Lung (tissue), 12 donors: ENCODE results near the gene SLC41A1. TPM values are rescaled to one million over a fixed set of nuclear protein-coding genes. Genes with fewer than 3 reads are reported as not detected.

Experiments
- ATAC-seq: fragments of 200-7000 bp; cut with Tn5 transposase; one replicate; pipeline ENCODE4 v1.9.1; 2020; ENCODE audit warnings: moderate number of reproducible peaks; ENCODE audit not compliant: insufficient read depth, low FRiP score
- DNase-seq, 3 donors: peaks; one replicate each; pipeline ENCODE4 v3.0.0-alpha.2; 2013 to 2017
- H3K27ac ChIP-seq, 2 donors: one replicate each; pipeline ENCODE4 v1.5.1; 2013; ENCODE audit warnings: mild to moderate bottlenecking in 2 of 2, moderate library complexity in 2 of 2, control low read depth in 1 of 2, inconsistent platforms in 1 of 2, low read depth in 1 of 2, low read length in 1 of 2
- H3K27me3 ChIP-seq, 3 donors: one replicate each; pipeline ENCODE4 v1.5.1; 2013; ENCODE audit warnings: low read length in 2 of 3; ENCODE audit not compliant: control insufficient read depth in 3 of 3, insufficient read depth in 3 of 3
- H3K36me3 ChIP-seq, 4 donors: one replicate each; pipeline ENCODE4 v1.5.1; 2013; ENCODE audit warnings: low read length in 4 of 4, mild to moderate bottlenecking in 1 of 4, moderate library complexity in 1 of 4; ENCODE audit not compliant: control insufficient read depth in 4 of 4, insufficient read depth in 4 of 4
- H3K4me1 ChIP-seq, 5 donors: one replicate each; pipeline ENCODE4 v1.5.1; 2013; ENCODE audit warnings: low read length in 5 of 5, mild to moderate bottlenecking in 2 of 5, moderate library complexity in 1 of 5; ENCODE audit not compliant: control insufficient read depth in 5 of 5, insufficient read depth in 5 of 5
- H3K4me3 ChIP-seq: one replicate; pipeline ENCODE4 v1.5.1; 2013; ENCODE audit warnings: mild to moderate bottlenecking, control low read depth, moderate library complexity
- H3K9ac ChIP-seq, 2 donors: one replicate each; pipeline ENCODE4 v1.5.1; 2013; ENCODE audit warnings: low read length in 2 of 2, control low read depth in 1 of 2; ENCODE audit not compliant: insufficient read depth in 1 of 2
- H3K9me3 ChIP-seq, 4 donors: one replicate each; pipeline ENCODE4 v1.5.1; 2013; ENCODE audit warnings: low read length in 3 of 4, mild to moderate bottlenecking in 1 of 4, moderate library complexity in 1 of 4; ENCODE audit not compliant: control insufficient read depth in 4 of 4, insufficient read depth in 3 of 4
- CTCF ChIP-seq: IDR thresholded peaks from 2 replicates; pipeline ENCODE4 v1.5.1; 2012; ENCODE audit warnings: mild to moderate bottlenecking; ENCODE audit errors: control extremely low read depth, extremely low read depth
- WGBS, 2 donors: extraction: QIAGEN DNeasy Blood & Tissue Kit; methylation state at CpG; one replicate each; pipeline ENCODE4 v1.1.7; 2013; 5-methylcytosine and 5-hydroxymethylcytosine counted together
- polyA plus RNA-seq, 2 donors: library from polyadenylated mRNA; stranded (reverse); fragments of 200-250 nt; gene quantifications; one replicate each; pipeline ENCODE4 v1.2.1, GENCODE V29; 2013
- total RNA-seq, 2 donors: library from RNA; depleted of rRNA in 1 of 2; stranded (reverse); fragments of >200 nt in 1 of 2; gene quantifications; one replicate each; pipeline ENCODE4 v1.2.1, GENCODE V29; 2014 to 2021
- donor health status: control.
- donor health status: control.
- donor health status: Bipolar disorder and iron deficiency.
- donor health status: healthy.
- donor health status: DM: yes; HTN: yes; CAD: no.

The SLC41A1 gene
- total and polyA plus RNA-seq, 4 donors = 11.8 to 26.9 (median 22.4) TPM

GRCh38 chr1:205812271-205812877 is 624 bp downstream of the SLC41A1 start:
- WGBS, 2 donors = 1 to 5% methylated on average over 13 to 16 of the region's 16 CpGs
- Histone ChIP-seq H3K4me1 (peaks cover 4 to 30% (median 12%) of the 10 kb centered on the region in 5 donors), H3K27me3 (no peaks in the 10 kb centered on the region), H3K27ac (peak overlapping the region; percentile 78 to 91), H3K36me3 (peaks cover 2 to 12% (median 3%) of the 10 kb centered on the region in 4 donors), H3K9ac (peak overlapping the region; percentile 63 to 66), H3K4me3 (peak overlapping the region; percentile 77), H3K9me3 (no peaks in the 10 kb centered on the region)
- no peak for TF ChIP-seq CTCF
- ATAC-seq = peak; percentile 4
- peak; percentile 62 to 68 (median 65) for DNase-seq

GRCh38 chr1:205811660-205812059 is 1.3 kb downstream of the SLC41A1 start:
- H3K4me1 ChIP-seq = peaks cover 4 to 30% (median 14%) of the 10 kb centered on the region in 5 donors

DNA sequence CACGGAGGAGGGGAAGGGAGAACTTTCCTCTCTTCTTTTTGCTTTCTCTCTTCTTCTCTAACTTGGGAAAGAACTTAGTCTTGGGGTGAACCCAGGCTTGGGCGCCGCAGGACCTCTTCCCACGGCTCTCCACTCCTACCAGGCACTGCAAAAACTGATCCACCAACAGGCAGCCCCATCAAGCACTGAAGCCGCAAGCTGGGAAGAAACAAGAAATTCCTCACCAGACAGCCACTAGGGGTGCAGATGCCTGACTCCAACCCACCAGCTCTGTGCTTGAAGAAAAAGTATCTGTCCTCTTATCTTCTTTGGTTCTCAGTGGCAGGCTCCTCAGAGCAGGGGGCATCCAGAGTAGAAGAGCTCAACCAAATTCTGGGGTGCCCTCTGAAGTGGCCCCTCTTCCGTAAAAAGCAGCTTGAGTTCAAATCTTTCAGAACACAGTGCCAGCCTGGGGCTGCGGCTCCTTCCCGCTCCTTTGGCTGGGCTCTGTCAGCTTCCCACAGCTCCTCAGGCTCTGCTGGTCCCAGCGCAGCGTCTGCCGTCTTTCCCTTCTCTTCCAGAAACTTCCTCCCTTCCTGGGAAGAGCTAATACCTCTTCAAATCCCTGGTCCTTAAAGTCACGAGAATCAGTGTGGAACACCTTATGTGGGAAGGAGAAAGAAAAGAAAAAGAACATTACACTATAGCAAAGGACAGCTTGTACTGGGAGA is 2.4 kb downstream of the SLC41A1 start:
- peaks cover 2 to 12% (median 3%) of the 10 kb centered on the region in 4 donors for H3K36me3 ChIP-seq
- H3K9ac ChIP-seq = no peak overlapping the region
- ATAC-seq (no peak), DNase-seq (peak in 1 of 3 donors; percentile 30)
- no peak for TF ChIP-seq CTCF
- WGBS, 2 donors = 92 to 94% methylated on average over 12 of the region's 12 CpGs
- H3K9me3 ChIP-seq = no peaks in the 10 kb centered on the region
- no peaks in the 10 kb centered on the region for H3K27me3 ChIP-seq
- H3K27ac ChIP-seq = peak overlapping the region in 1 of 2 donors; percentile 38
- H3K4me1 ChIP-seq = peaks cover 4 to 30% (median 18%) of the 10 kb centered on the region in 5 donors
- H3K4me3 ChIP-seq = no peak overlapping the region

More at GRCh38 chr1:205811660-205812059, 1.3 kb downstream of the SLC41A1 start:
- H3K36me3 ChIP-seq = peaks cover 2 to 12% (median 3%) of the 10 kb centered on the region in 4 donors
- ATAC-seq (no peak), DNase-seq (peak in 1 of 3 donors; percentile 50)
- H3K9me3 ChIP-seq = no peaks in the 10 kb centered on the region
- H3K27ac ChIP-seq = peak overlapping the region in 1 of 2 donors; percentile 78
- H3K9ac ChIP-seq = peak overlapping the region in 1 of 2 donors; percentile 19
- 39 to 64% methylated on average over 5 of the region's 5 CpGs for WGBS, 2 donors
- H3K4me3 ChIP-seq = no peak overlapping the region
- TF ChIP-seq CTCF = no peak
- H3K27me3 ChIP-seq = no peaks in the 10 kb centered on the region
